IPS-18a (cell line): ENCODE data around the gene SCAF8.

ENCODE experiments used
- H3K27ac ChIP-seq: one replicate; pipeline ENCODE4 v1.5.1; 2013; ENCODE audit warnings: low read length
- H3K27me3 ChIP-seq: one replicate; pipeline ENCODE4 v1.6.1; 2013; ENCODE audit warnings: mild to moderate bottlenecking, low read length; ENCODE audit not compliant: control insufficient read depth, insufficient read depth
- H3K36me3 ChIP-seq: one replicate; pipeline ENCODE4 v1.6.1; 2013; ENCODE audit warnings: low read depth, low read length; ENCODE audit not compliant: control insufficient read depth
- H3K4me1 ChIP-seq: one replicate; pipeline ENCODE4 v1.6.1; 2013; ENCODE audit warnings: low read depth, low read length; ENCODE audit not compliant: control insufficient read depth
- H3K4me3 ChIP-seq: one replicate; pipeline ENCODE4 v1.5.1; 2013; ENCODE audit warnings: low read length
- H3K9ac ChIP-seq: one replicate; pipeline ENCODE4 v1.6.1; 2013; ENCODE audit warnings: mild to moderate bottlenecking, low read length, moderate library complexity
- H3K9me3 ChIP-seq: one replicate; pipeline ENCODE4 v1.6.1; 2013; ENCODE audit warnings: low read depth, low read length; ENCODE audit not compliant: control insufficient read depth

The SCAF8 gene

GRCh38 chr6:154821099-154821498 lies 87.9 kb downstream of the SCAF8 start:
- H3K9me3 ChIP-seq, result no peaks in the 10 kb centered on the region
- no peak overlapping the region for H3K27ac ChIP-seq
- no peaks in the 10 kb centered on the region for H3K4me1 ChIP-seq
- H3K4me3 ChIP-seq, result no peak overlapping the region
- H3K36me3 ChIP-seq, result peaks cover 88% of the 10 kb centered on the region
- H3K9ac ChIP-seq, result no peak overlapping the region
- H3K27me3 ChIP-seq, result no peaks in the 10 kb centered on the region

GRCh38 chr6:154821638-154822037 lies 88.4 kb downstream of the SCAF8 start:
- Histone ChIP-seq H3K4me1 (no peaks in the 10 kb centered on the region), H3K9ac (no peak overlapping the region), H3K27ac (no peak overlapping the region), H3K4me3 (no peak overlapping the region), H3K9me3 (no peaks in the 10 kb centered on the region), H3K36me3 (peaks cover 83% of the 10 kb centered on the region), H3K27me3 (no peaks in the 10 kb centered on the region)

GRCh38 chr6:154822947-154823558 lies 89.8 kb downstream of the SCAF8 start:
- H3K4me3 ChIP-seq, result no peak overlapping the region
- H3K4me1 ChIP-seq, result no peaks in the 10 kb centered on the region
- H3K36me3 ChIP-seq, result peaks cover 80% of the 10 kb centered on the region
- H3K27ac ChIP-seq, result no peak overlapping the region
- H3K27me3 ChIP-seq, result no peaks in the 10 kb centered on the region
- H3K9me3 ChIP-seq, result no peaks in the 10 kb centered on the region
- H3K9ac ChIP-seq, result no peak overlapping the region

- no peak overlapping the region for H3K4me3 ChIP-seq
- no peaks in the 10 kb centered on the region for H3K27me3 ChIP-seq
- H3K9ac ChIP-seq, result no peak overlapping the region
- no peak overlapping the region for H3K27ac ChIP-seq
- H3K36me3 ChIP-seq, result peaks cover 80% of the 10 kb centered on the region
- no peaks in the 10 kb centered on the region for H3K9me3 ChIP-seq
- H3K4me1 ChIP-seq, result no peaks in the 10 kb centered on the region
Measured at GRCh38 chr6:154824076-154824475, 90.9 kb downstream of the SCAF8 start.

- H3K9ac ChIP-seq, result no peak overlapping the region
- no peaks in the 10 kb centered on the region for H3K4me1 ChIP-seq
- no peak overlapping the region for H3K4me3 ChIP-seq
- no peaks in the 10 kb centered on the region for H3K9me3 ChIP-seq
- H3K36me3 ChIP-seq, result peaks cover 73% of the 10 kb centered on the region
- no peak overlapping the region for H3K27ac ChIP-seq
- H3K27me3 ChIP-seq, result no peaks in the 10 kb centered on the region
Measured at GRCh38 chr6:154829970-154830369, 96.8 kb downstream of the SCAF8 start.

GRCh38 chr6:154830771-154831170 lies 97.6 kb downstream of the SCAF8 start:
- H3K9ac ChIP-seq, result no peak overlapping the region
- H3K27me3 ChIP-seq, result no peaks in the 10 kb centered on the region
- H3K4me3 ChIP-seq, result no peak overlapping the region
- H3K4me1 ChIP-seq, result no peaks in the 10 kb centered on the region
- H3K9me3 ChIP-seq, result no peaks in the 10 kb centered on the region
- no peak overlapping the region for H3K27ac ChIP-seq
- H3K36me3 ChIP-seq, result peaks cover 65% of the 10 kb centered on the region

GRCh38 chr6:154835307-154835706 lies 102.1 kb downstream of the SCAF8 start:
- Histone ChIP-seq H3K4me3 (no peak overlapping the region), H3K9me3 (no peaks in the 10 kb centered on the region), H3K27ac (no peak overlapping the region), H3K9ac (no peak overlapping the region), H3K27me3 (no peaks in the 10 kb centered on the region), H3K36me3 (peaks cover 35% of the 10 kb centered on the region), H3K4me1 (peaks cover under 1% of the 10 kb centered on the region)

GRCh38 chr6:154839546-154839945 lies 106.3 kb downstream of the SCAF8 start:
- Histone ChIP-seq H3K27me3 (no peaks in the 10 kb centered on the region), H3K36me3 (no peaks in the 10 kb centered on the region), H3K9ac (no peak overlapping the region), H3K9me3 (no peaks in the 10 kb centered on the region), H3K27ac (no peak overlapping the region), H3K4me1 (peaks cover 8% of the 10 kb centered on the region), H3K4me3 (no peak overlapping the region)

- Histone ChIP-seq H3K36me3 (no peaks in the 10 kb centered on the region), H3K9ac (no peak overlapping the region), H3K4me3 (no peak overlapping the region), H3K4me1 (peaks cover 8% of the 10 kb centered on the region), H3K9me3 (no peaks in the 10 kb centered on the region), H3K27me3 (no peaks in the 10 kb centered on the region), H3K27ac (no peak overlapping the region)
Measured at GRCh38 chr6:154840363-154840762, 107.1 kb downstream of the SCAF8 start.

GRCh38 chr6:154841109-154841508 lies 107.9 kb downstream of the SCAF8 start:
- Histone ChIP-seq H3K4me1 (peaks cover 8% of the 10 kb centered on the region), H3K36me3 (no peaks in the 10 kb centered on the region), H3K27me3 (no peaks in the 10 kb centered on the region), H3K4me3 (no peak overlapping the region), H3K9me3 (no peaks in the 10 kb centered on the region), H3K27ac (no peak overlapping the region), H3K9ac (no peak overlapping the region)

- H3K36me3 ChIP-seq, result no peaks in the 10 kb centered on the region
- H3K27me3 ChIP-seq, result no peaks in the 10 kb centered on the region
- no peak overlapping the region for H3K4me3 ChIP-seq
- H3K4me1 ChIP-seq, result peaks cover 8% of the 10 kb centered on the region
- H3K9me3 ChIP-seq, result no peaks in the 10 kb centered on the region
- no peak overlapping the region for H3K27ac ChIP-seq
- H3K9ac ChIP-seq, result no peak overlapping the region
Measured at GRCh38 chr6:154842833-154843232, 109.6 kb downstream of the SCAF8 start.

GRCh38 chr6:154847318-154847717 lies 114.1 kb downstream of the SCAF8 start:
- no peaks in the 10 kb centered on the region for H3K27me3 ChIP-seq
- no peak overlapping the region for H3K9ac ChIP-seq
- H3K9me3 ChIP-seq, result no peaks in the 10 kb centered on the region
- H3K4me3 ChIP-seq, result no peak overlapping the region
- peaks cover 4% of the 10 kb centered on the region for H3K4me1 ChIP-seq
- no peaks in the 10 kb centered on the region for H3K36me3 ChIP-seq
- no peak overlapping the region for H3K27ac ChIP-seq
